Measurements from ENCODE around the gene PAOX. TPM values are rescaled to one million over a fixed set of nuclear protein-coding genes. Genes with fewer than 3 reads are reported as not detected.

Gene PAOX
- total and polyA plus RNA-seq, 9 of the 15 experiments (the other 6 are each of a cell fraction or from before 2014, with no cell fraction given): 0.80 to 6.4 (median 2.6) TPM

DNA sequence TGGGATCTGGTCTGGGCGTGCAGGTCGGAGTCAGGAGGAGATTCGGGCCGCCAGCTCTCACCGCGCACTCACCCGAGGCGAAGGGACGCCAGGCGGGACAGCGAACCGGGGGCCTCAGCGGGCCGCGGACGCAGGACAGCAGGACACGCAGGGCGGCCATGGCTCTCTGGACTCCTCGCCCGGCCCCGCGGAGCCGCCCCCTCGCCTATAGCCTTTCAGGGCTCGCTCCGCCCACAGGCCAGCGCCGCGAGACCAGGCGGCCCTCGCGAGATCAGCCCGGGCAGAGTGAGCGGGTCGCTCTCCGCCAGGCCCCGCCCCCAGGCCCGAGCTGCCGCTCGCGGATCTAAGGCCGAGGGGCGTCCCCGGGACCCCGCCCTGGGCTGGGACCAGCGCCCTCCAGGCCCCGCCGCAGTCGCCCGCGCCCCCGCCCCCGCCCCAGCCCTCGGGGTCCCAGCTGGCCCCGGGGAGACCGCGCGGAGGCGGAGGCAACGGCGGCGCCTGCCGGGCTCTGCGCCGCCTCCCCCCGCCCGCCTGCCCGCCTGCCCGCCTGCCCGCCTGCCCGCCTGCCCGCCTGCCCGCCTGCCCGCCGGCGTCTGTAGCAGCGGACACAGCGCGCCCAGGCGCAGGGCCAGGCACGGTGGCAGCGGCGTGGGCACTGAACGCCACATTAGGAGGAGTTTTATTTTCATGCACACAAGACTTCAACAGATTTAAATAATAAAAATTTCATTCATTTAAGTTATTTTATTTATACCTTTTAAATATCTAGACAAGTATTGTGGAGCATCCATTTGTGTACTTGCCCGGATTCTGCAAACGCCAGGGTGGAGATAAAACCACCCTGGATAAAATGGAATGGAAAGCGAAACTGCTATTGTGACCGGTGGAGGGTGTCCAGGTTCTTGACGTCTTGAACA lies 5.6 kb upstream of the PAOX start, which contains the start of gene ECHS1 (continued):
- TF ChIP-seq, protein P1, sequence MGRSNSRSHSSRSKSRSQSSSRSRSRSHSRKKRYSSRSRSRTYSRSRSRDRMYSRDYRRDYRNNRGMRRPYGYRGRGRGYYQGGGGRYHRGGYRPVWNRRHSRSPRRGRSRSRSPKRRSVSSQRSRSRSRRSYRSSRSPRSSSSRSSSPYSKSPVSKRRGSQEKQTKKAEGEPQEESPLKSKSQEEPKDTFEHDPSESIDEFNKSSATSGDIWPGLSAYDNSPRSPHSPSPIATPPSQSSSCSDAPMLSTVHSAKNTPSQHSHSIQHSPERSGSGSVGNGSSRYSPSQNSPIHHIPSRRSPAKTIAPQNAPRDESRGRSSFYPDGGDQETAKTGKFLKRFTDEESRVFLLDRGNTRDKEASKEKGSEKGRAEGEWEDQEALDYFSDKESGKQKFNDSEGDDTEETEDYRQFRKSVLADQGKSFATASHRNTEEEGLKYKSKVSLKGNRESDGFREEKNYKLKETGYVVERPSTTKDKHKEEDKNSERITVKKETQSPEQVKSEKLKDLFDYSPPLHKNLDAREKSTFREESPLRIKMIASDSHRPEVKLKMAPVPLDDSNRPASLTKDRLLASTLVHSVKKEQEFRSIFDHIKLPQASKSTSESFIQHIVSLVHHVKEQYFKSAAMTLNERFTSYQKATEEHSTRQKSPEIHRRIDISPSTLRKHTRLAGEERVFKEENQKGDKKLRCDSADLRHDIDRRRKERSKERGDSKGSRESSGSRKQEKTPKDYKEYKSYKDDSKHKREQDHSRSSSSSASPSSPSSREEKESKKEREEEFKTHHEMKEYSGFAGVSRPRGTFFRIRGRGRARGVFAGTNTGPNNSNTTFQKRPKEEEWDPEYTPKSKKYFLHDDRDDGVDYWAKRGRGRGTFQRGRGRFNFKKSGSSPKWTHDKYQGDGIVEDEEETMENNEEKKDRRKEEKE (IDR thresholded peaks at IDR 0.05; ENCODE audit: borderline replicate concordance in 1 of 2, control insufficient read depth in 1 of 2, low read depth in 2 of 2, low read length in 1 of 2): no peak
- no peak for TF ChIP-seq GATAD2A (IDR thresholded peaks at IDR 0.05)
- TF ChIP-seq, protein P2, sequence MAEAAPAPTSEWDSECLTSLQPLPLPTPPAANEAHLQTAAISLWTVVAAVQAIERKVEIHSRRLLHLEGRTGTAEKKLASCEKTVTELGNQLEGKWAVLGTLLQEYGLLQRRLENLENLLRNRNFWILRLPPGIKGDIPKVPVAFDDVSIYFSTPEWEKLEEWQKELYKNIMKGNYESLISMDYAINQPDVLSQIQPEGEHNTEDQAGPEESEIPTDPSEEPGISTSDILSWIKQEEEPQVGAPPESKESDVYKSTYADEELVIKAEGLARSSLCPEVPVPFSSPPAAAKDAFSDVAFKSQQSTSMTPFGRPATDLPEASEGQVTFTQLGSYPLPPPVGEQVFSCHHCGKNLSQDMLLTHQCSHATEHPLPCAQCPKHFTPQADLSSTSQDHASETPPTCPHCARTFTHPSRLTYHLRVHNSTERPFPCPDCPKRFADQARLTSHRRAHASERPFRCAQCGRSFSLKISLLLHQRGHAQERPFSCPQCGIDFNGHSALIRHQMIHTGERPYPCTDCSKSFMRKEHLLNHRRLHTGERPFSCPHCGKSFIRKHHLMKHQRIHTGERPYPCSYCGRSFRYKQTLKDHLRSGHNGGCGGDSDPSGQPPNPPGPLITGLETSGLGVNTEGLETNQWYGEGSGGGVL (CRISPR knock-in tag; IDR thresholded peaks at IDR 0.05): no peak
- TF ChIP-seq E2F3 (CRISPR knock-in tag; IDR thresholded peaks at IDR 0.05): no peak
- TF ChIP-seq, protein P3, sequence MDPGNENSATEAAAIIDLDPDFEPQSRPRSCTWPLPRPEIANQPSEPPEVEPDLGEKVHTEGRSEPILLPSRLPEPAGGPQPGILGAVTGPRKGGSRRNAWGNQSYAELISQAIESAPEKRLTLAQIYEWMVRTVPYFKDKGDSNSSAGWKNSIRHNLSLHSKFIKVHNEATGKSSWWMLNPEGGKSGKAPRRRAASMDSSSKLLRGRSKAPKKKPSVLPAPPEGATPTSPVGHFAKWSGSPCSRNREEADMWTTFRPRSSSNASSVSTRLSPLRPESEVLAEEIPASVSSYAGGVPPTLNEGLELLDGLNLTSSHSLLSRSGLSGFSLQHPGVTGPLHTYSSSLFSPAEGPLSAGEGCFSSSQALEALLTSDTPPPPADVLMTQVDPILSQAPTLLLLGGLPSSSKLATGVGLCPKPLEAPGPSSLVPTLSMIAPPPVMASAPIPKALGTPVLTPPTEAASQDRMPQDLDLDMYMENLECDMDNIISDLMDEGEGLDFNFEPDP (CRISPR knock-in tag; IDR thresholded peaks at IDR 0.05): no peak
- no peak for TF ChIP-seq CBX5 (IDR thresholded peaks at IDR 0.05; ENCODE audit: borderline replicate concordance, low read depth)
- TF ChIP-seq KAT8 (IDR thresholded peaks at IDR 0.05; ENCODE audit: low read depth): no peak
- no peak for TF ChIP-seq TEAD2 (tag; IDR thresholded peaks at IDR 0.05)
- no peak for TF ChIP-seq NFATC3 (IDR thresholded peaks at IDR 0.05)
- no peak for TF ChIP-seq CEBPG (CRISPR knock-in tag; IDR thresholded peaks at IDR 0.05)
- TF ChIP-seq CEBPG (tag; conservative IDR thresholded peaks at IDR 0.05 in 1 of 2, IDR thresholded peaks at IDR 0.05 in 1 of 2): no peak
- no peak for TF ChIP-seq SAFB2 (IDR thresholded peaks at IDR 0.05; ENCODE audit: borderline replicate concordance, low read depth, low read length, severe bottlenecking)
- TF ChIP-seq NFYB (IDR thresholded peaks at IDR 0.05; ENCODE audit: extremely low read depth, insufficient read length): no peak
- no peak for TF ChIP-seq CTBP1 (IDR thresholded peaks at IDR 0.05; ENCODE audit: borderline replicate concordance)
- TF ChIP-seq ZBTB17 (CRISPR knock-in tag; IDR thresholded peaks at IDR 0.05): peak; percentile 83
- no peak for TF ChIP-seq NFXL1 (CRISPR knock-in tag; IDR thresholded peaks at IDR 0.05)
- TF ChIP-seq ZNF197 (CRISPR knock-in tag; IDR thresholded peaks at IDR 0.05; ENCODE audit: low read depth): no peak
- TF ChIP-seq DNMT1 (IDR thresholded peaks at IDR 0.05): no peak
- TF ChIP-seq, protein P4, sequence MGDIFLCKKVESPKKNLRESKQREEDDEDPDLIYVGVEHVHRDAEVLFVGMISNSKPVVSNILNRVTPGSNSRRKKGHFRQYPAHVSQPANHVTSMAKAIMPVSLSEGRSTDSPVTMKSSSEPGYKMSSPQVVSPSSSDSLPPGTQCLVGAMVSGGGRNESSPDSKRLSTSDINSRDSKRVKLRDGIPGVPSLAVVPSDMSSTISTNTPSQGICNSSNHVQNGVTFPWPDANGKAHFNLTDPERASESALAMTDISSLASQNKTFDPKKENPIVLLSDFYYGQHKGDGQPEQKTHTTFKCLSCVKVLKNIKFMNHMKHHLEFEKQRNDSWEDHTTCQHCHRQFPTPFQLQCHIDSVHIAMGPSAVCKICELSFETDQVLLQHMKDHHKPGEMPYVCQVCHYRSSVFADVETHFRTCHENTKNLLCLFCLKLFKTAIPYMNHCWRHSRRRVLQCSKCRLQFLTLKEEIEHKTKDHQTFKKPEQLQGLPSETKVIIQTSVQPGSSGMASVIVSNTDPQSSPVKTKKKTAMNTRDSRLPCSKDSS (IDR thresholded peaks at IDR 0.05; ENCODE audit: low read depth, partially characterized antibody): no peak
- TF ChIP-seq SMAD4 (CRISPR knock-in tag; conservative IDR thresholded peaks at IDR 0.05): no peak

Measured in K562 (cell line).